CD4-positive, alpha-beta T cell (primary cell): Measurements from ENCODE around the gene CINP. TPM values are rescaled to one million over a fixed set of nuclear protein-coding genes. Genes with fewer than 3 reads are reported as not detected.

Experiments used
- ATAC-seq: fragments of 200-7000 bp; cut with Tn5 transposase; one replicate; pipeline ENCODE4 v1.10.0; 2022; ENCODE audit warnings: mild to moderate bottlenecking; ENCODE audit not compliant: poor library complexity
- CTCF ChIA-PET: fragments of 350-600 bp; sonication (Branson Sonifier 250); formaldehyde crosslinking; loops from one replicate; lab custom pipeline; 2021; ENCODE audit warnings: antibody characterized with exemption, inconsistent platforms; lab: Charles Lee
- POLR2A ChIA-PET: fragments of 350-600 bp; sonication (Branson Sonifier 250); formaldehyde crosslinking; loops from one replicate; lab custom pipeline; 2021; ENCODE audit warnings: antibody characterized with exemption, inconsistent platforms; lab: Charles Lee
- DNase-seq, 14 experiments: peaks; one replicate each; pipeline ENCODE4 v3.0.0-alpha.2; 2013 to 2020; ENCODE audit warnings: mixed read lengths in 2 of 14
- H3K27ac ChIP-seq, 2 donors: one replicate each; pipeline versions ENCODE4 v1.5.1 to v1.7.0; 2013; ENCODE audit warnings: low read length in 2 of 2, low read depth in 1 of 2, mild to moderate bottlenecking in 1 of 2
- H3K27me3 ChIP-seq, 2 experiments: 1 replicate in 1 of 2; 2 replicates in 1 of 2; pipeline versions ENCODE4 v1.6.1 to v1.7.0; 2013; ENCODE audit warnings: low read length in 2 of 2, control low read depth in 1 of 2, mild to moderate bottlenecking in 1 of 2, moderate library complexity in 1 of 2; ENCODE audit not compliant: insufficient read depth in 2 of 2, control insufficient read depth in 1 of 2
- H3K36me3 ChIP-seq: one replicate; pipeline ENCODE4 v1.6.1; 2013; ENCODE audit warnings: low read length, control low read depth; ENCODE audit not compliant: insufficient read depth
- H3K4me1 ChIP-seq: one replicate; pipeline ENCODE4 v1.6.1; 2013; ENCODE audit warnings: low read length, control low read depth; ENCODE audit not compliant: insufficient read depth
- H3K4me3 ChIP-seq: one replicate; pipeline ENCODE4 v1.5.1; 2013; ENCODE audit warnings: mild to moderate bottlenecking, low read length, moderate library complexity
- H3K9me3 ChIP-seq, 2 experiments: 1 replicate in 1 of 2; 2 replicates in 1 of 2; pipeline versions ENCODE4 v1.6.1 to v1.7.0; 2013; ENCODE audit warnings: low read length in 2 of 2, mild to moderate bottlenecking in 2 of 2, control low read depth in 1 of 2, moderate library complexity in 1 of 2; ENCODE audit not compliant: control insufficient read depth in 1 of 2, insufficient read depth in 1 of 2
- H3K27ac Mint-ChIP-seq: one replicate; pipeline ENCODE4 v1.8.0; 2020; ENCODE audit warnings: mixed read lengths
- H3K27me3 Mint-ChIP-seq: one replicate; pipeline ENCODE4 v1.8.0; 2021; ENCODE audit warnings: mixed read lengths
- H3K36me3 Mint-ChIP-seq: one replicate; pipeline ENCODE4 v1.8.0; 2021; ENCODE audit warnings: low read depth, mixed read lengths
- H3K4me1 Mint-ChIP-seq: one replicate; pipeline ENCODE4 v1.8.0; 2021; ENCODE audit warnings: low read depth, mixed read lengths
- H3K4me3 Mint-ChIP-seq: one replicate; pipeline ENCODE4 v1.8.0; 2020; ENCODE audit warnings: mild to moderate bottlenecking, mixed read lengths
- H3K9me3 Mint-ChIP-seq: one replicate; pipeline ENCODE4 v1.8.0; 2020; ENCODE audit warnings: mixed read lengths
- intact Hi-C, 2 experiments: fragments of 100-400 bp; cut with DNase I in 1 of 2; cut with micrococcal nuclease in 1 of 2; formaldehyde crosslinking; loops; one replicate each; pipeline versions ENCODE4 v1.15.1 to v1.9.0; 2023 to 2025; cut with DNase I, micrococcal nuclease
- total RNA-seq, 174 experiments: library from RNA in 2 of 174; stranded (reverse) in 2 of 174; gene quantifications; one replicate each; pipeline ENCODE4 v1.2.3 and lab custom pipeline; 2021 to 2026
- TF ChIP-seq, protein P1 (sequence below): fragments of 200-600 bp; IDR thresholded peaks from one replicate; pipeline ENCODE4 v1.8.0; 2022; ENCODE audit warnings: antibody characterized with exemption, mild to moderate bottlenecking

CINP gene
- total RNA-seq, 2 experiments from 2014 or later: 12.6 to 14.5 TPM

DNA sequence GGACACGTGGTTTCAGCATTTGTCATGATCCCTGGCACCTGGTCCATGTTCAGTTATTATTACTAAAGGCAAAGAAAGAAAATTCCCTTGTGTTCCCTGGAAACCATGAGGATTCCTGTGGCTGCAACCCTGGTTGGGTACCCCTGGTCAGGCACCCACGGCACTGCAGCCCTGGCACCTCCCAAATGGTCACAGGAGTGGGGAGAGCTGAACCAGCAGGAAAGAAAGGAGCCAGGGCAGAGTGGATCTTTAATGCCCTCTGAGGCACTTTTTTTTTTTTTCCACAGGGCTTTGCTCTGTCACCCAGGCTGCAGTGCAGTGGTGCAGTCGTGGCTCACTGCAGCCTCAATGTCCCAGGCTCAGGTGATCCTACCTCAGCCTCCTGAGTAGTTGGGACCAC, 17.5 kb downstream of the CINP start:
- ATAC-seq: no peak
- Mint-ChIP-seq H3K36me3 (peaks cover 74% of the 10 kb centered on the region), H3K9me3 (no peaks in the 10 kb centered on the region), H3K27me3 (no peaks in the 10 kb centered on the region), H3K27ac (no peak overlapping the region), H3K4me1 (no peaks in the 10 kb centered on the region), H3K4me3 (no peak overlapping the region)
- H3K4me1 ChIP-seq: no peaks in the 10 kb centered on the region
- CTCF ChIA-PET: no interaction called here
- H3K36me3 ChIP-seq: peaks cover 75% of the 10 kb centered on the region
- no peaks in the 10 kb centered on the region for H3K27me3 ChIP-seq
- POLR2A ChIA-PET: no interaction called here
- intact Hi-C loops: no loop called here
- no peak overlapping the region for H3K27ac ChIP-seq
- no peak for DNase-seq
- no peaks in the 10 kb centered on the region for H3K9me3 ChIP-seq
- no peak overlapping the region for H3K4me3 ChIP-seq
- TF ChIP-seq, protein P1, sequence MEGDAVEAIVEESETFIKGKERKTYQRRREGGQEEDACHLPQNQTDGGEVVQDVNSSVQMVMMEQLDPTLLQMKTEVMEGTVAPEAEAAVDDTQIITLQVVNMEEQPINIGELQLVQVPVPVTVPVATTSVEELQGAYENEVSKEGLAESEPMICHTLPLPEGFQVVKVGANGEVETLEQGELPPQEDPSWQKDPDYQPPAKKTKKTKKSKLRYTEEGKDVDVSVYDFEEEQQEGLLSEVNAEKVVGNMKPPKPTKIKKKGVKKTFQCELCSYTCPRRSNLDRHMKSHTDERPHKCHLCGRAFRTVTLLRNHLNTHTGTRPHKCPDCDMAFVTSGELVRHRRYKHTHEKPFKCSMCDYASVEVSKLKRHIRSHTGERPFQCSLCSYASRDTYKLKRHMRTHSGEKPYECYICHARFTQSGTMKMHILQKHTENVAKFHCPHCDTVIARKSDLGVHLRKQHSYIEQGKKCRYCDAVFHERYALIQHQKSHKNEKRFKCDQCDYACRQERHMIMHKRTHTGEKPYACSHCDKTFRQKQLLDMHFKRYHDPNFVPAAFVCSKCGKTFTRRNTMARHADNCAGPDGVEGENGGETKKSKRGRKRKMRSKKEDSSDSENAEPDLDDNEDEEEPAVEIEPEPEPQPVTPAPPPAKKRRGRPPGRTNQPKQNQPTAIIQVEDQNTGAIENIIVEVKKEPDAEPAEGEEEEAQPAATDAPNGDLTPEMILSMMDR: no peak

DNA sequence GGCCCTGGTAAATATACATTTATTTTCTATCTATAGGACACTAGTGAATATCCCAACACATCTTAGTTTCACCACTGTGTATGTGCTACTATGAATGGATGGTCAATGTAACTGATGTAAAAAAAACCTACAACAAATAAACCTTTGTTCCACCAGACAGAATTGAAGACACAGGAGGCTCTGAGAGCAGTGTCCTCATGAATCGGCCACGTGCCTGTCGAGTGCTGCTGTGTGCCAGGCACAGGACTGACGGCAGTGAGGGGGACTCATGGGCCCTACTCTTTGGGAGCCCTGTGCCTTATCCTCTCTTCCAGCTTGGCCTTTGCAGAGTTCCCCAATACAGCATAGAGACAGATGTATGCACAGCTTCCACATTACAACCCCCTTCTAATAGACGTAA, 18.2 kb downstream of the CINP start:
- H3K36me3 ChIP-seq: peaks cover 69% of the 10 kb centered on the region
- no peak overlapping the region for H3K4me3 ChIP-seq
- CTCF ChIA-PET: no interaction called here
- TF ChIP-seq, protein P1: no peak
- H3K27me3 Mint-ChIP-seq: no peaks in the 10 kb centered on the region
- POLR2A ChIA-PET: no interaction called here
- no peak for ATAC-seq
- no peaks in the 10 kb centered on the region for H3K27me3 ChIP-seq
- H3K9me3 Mint-ChIP-seq: no peaks in the 10 kb centered on the region
- H3K4me3 Mint-ChIP-seq: no peak overlapping the region
- H3K36me3 Mint-ChIP-seq: peaks cover 67% of the 10 kb centered on the region
- H3K4me1 ChIP-seq: no peaks in the 10 kb centered on the region
- no peaks in the 10 kb centered on the region for H3K9me3 ChIP-seq
- intact Hi-C loops: no loop called here
- H3K27ac ChIP-seq: no peak overlapping the region
- H3K27ac Mint-ChIP-seq: no peak overlapping the region
- no peaks in the 10 kb centered on the region for H3K4me1 Mint-ChIP-seq
- DNase-seq: no peak

DNA sequence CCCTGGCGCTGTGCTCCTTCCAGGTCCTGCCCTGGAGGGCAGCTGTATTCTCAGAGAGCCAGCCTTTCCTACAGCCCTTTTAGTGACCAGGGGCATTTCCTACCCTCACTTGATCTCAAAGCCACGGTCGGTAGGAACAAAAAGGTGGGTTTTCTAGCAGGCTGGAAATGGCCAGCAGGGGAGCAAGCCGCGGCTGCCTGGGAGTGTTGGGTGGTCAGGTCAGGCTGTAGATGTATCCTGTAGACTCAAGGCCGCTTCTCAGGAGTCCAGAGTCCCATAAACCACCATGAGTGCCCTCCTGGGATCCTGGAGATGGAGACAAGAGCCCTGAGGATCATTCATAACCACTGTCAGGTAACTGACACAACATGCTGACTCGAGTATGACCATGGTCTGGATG, 18.6 kb downstream of the CINP start:
- no peak overlapping the region for H3K4me3 ChIP-seq
- no peaks in the 10 kb centered on the region for H3K27me3 ChIP-seq
- Mint-ChIP-seq H3K9me3 (no peaks in the 10 kb centered on the region), H3K27me3 (no peaks in the 10 kb centered on the region), H3K4me1 (no peaks in the 10 kb centered on the region), H3K27ac (no peak overlapping the region), H3K36me3 (peaks cover 63% of the 10 kb centered on the region), H3K4me3 (no peak overlapping the region)
- no peak for DNase-seq
- no peak overlapping the region for H3K27ac ChIP-seq
- intact Hi-C loops: no loop called here
- H3K9me3 ChIP-seq: no peaks in the 10 kb centered on the region
- ChIA-PET POLR2A (no interaction called here), CTCF (no interaction called here)
- no peaks in the 10 kb centered on the region for H3K4me1 ChIP-seq
- TF ChIP-seq, protein P1: no peak
- H3K36me3 ChIP-seq: peaks cover 67% of the 10 kb centered on the region
- no peak for ATAC-seq
